Measurements from ENCODE around the gene ZNF652.
"Not testable (repeated sequence)": the region's sequence is repeated elsewhere in the genome, so short reads cannot be mapped to it uniquely, and the experiment has no call there.

ZNF652 gene

GRCh38 chr17:49298371-49298976 lies 63.6 kb downstream of the ZNF652 start:
- no peak for DNase-seq

DNA sequence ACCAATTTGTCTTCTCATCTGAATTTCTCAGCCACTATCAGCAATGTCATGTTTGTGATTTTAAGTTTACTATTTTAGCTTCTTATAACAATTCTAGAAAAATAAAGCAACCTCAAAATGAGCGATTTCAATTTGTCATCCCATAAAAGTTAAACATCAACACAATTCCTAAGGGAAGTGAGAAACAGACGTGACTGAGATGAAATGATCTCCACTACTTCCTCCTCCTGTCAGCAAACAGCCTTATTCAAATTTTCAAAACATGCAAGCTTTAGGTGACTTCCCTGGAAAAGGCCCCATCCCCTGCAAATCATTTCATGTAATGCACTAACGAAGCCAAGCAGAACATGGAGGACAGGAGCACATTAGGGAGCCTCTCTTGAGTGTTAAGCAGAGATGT lies 64.9 kb downstream of the ZNF652 start:
- no peak for DNase-seq

- no peak for DNase-seq
Observed at GRCh38 chr17:49294122-49294521, 67.9 kb downstream of the ZNF652 start.

DNA sequence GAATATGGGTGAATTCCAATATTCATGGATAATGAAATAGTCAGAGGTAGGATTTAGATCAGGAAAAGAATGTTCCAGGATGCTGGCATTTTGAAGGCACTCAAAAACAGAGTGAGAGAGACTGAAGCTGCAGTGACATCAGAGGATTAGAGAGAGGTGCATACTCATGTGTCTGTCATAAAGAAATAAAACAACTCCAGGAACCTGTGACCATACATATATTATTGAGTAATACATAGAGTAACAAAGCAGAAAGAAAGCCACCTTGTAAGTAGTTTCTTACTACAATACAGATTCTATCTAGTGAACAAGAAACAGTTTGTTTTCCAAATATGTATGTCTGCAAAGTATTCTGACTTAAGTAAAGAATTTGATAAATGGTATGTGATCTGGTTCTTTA lies 69.1 kb downstream of the ZNF652 start:
- DNase-seq, result no peak

- no peak for DNase-seq
Observed at GRCh38 chr17:49291929-49292328, 70.1 kb downstream of the ZNF652 start.

DNA sequence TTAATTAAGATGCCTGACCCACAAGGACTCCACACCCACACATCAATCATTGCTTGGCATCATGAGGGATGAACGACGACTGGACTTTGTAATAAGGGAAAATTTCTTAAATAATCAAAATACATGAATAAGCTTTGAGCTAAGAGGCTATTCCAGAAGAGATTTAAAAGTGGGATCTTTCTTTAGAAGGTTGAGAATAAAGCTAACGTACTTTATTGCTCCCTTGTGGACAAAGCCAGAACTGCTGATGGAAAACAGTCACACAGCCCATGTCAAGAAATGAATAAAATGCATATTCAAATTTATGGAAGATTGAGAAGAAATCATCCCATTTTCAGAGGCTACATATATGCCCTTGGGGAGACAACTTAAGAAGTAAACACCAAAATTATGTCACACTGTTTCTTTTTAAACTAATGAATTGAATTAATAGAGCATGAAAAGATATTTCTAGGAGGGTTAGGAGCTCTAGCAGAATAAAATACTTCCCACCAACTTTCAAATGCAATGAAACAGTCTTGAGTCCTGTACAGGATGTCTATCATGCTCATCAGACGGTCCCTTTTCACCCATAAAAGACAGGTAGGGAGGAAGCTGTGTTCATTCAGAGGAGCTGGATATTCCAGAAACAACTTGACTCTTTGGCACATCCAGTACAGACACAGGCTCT lies 71.2 kb downstream of the ZNF652 start:
- no peak for DNase-seq

DNA sequence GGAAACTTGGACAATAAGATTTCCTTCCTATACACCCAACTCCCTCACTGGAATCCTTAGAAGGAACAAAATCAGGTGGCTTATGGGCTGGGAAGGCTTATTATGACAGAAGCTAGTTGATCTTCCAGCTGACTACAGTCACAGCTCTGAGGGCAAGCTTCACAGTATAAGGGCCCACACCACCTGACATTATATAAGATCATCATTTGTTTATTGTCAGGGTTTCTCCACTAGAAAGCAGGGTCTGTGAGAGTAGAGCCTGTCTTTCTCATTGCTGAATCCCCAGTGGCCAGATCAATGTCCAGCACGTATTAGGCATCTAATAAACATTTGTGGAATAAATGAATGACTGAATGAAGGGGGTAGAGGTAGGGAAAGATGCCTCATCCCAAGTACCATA lies 73.7 kb downstream of the ZNF652 start:
- no peak for DNase-seq

DNA sequence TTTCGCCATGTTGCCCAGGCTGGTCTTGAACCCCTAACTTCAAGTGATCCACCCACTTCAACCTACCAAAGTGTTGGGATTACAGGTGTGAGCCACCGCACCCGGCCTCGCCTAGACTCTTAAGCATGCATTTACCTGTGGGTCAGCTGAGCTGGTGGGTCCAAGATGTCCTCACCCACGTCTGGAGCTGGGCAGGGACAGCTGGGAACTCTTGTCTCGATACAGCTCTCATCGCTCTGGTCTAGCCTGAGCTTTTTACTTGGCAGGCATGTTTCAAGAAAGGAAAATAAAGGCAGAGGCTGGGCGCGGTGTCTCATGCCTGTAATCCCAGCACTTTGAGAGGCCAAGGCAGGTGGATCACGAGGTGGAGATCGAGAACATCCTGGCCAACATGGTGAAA lies 74.6 kb downstream of the ZNF652 start:
- no peak for DNase-seq

DNA sequence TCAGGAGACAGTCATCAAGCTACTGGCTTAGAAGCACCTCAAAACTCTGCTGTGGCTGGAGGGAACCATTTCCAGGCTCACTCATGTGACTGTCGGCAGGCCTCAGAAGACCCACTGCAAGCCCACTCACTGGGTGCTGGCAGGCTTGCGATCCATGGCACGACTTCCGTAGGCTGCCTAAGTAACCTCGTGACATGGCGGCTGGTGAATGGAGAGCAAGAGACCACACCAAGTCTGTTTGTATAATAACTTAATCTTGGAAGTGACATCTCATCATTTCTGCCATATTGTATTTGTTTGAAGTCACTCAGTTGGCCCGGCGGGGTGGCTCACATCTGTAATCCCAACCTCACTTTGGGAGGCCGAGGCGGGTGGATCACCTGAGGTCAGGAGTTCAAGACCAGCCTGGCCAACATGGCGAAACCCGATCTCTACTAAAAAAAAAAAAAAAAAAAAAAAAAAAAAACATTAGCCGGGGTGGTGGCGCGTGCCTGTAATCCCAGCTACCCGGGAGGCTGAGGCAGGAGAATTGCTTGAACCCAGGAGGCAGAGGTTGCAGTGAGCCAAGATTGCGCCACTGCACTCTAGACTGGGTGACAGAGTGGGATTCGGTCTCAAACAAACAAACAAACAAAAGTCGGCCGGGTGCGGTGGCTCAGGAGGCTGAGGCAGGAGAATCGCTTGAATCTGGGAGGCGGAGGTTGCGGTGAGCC lies 75.6 kb downstream of the ZNF652 start:
- not testable (repeated sequence) for DNase-seq

DNA sequence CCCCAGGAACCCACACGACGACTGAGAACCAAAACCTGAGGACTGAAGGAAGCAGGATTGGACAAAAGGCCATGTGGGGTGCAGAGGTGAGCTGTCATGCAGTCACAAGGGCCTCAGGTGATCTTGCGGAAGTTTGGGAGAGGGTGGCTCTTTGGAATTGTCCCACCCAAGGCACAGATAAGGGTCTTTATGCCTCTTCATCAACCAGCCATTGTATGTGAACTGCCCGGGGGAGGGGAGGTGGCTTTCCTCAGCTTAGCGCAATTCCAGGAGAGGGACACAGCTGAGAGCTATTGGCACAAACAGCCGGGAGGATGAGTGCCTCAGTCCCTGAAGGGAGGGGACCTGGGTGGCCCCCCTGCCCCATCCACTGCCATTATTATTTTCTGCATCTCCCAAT lies 76.3 kb downstream of the ZNF652 start:
- DNase-seq, result no peak

GRCh38 chr17:49280918-49281317 lies 81.1 kb downstream of the ZNF652 start:
- no peak for DNase-seq

DNA sequence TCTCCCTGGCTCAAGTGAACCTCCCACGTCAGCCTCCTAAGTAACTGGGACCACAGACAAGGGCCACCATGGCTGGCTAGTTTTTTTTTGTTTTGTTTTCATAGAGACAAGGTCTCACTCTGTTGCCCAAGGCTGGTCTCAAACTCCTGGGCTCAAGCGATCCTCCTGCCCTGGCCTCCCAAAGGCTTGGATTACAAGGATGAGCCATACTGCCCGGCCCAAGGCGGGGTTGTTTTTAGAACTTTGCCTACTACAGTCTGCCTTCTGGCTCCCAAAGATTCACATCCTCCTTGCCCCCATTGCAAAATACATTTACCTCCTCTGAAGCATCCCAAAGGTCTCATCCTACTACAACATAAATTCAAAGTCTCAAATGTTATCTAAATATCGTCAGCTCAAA lies 82.0 kb downstream of the ZNF652 start:
- no peak for DNase-seq

DNA sequence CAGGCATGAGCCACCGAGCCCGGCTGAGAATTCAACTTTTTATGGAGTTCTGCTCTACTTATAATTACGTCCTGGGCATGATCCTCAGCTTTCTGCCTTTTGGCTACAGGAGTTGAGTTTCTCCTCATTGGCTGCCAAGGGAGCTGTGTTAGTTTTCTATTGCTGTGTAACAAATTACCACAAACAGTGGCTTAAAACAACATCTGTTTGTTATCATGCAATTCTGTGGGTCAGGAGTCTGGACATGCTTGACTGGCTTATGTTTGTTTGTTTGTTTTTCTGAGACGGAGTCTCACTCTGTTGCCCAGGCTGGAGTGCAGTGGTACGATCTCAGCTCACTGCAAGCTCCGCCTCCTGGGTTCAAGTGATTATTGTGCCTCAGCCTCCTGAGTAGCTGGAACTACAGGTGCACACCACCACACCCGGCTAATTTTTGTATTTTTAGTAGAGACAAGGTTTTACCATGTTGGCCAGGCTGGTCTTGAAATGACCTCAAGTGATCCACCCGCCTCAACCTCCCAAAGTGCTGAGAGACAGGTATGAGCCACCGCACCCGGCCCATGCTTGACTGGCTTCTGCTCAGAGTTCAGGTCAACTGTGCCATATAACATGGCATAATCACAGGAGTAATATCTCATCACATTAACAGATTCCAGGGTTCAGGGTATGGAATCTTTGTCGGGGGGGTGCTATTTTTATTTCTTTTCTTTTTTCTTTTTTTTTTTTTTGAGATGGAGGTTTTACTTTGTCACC lies 82.6 kb downstream of the ZNF652 start:
- not testable (repeated sequence) for DNase-seq

DNA sequence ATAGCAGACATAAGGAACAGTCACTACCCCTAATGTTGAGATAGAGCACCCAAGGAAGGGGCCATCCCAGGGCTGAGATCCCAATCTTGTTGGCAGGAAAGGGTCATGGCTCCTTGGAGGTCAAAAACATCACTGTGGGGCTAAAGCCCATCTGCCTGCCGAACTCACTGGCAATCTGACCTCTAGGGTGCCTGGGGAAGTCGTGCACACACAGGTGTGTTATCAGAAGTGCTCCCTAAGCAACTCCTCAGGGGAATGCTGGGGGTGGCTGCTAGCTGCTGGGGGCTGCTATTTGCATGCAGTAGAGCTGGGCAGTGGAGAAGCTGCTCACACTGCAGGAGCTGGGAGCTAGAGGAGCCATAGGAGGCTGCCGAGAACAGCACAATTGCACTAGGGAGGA lies 84.0 kb downstream of the ZNF652 start:
- DNase-seq, result no peak

DNA sequence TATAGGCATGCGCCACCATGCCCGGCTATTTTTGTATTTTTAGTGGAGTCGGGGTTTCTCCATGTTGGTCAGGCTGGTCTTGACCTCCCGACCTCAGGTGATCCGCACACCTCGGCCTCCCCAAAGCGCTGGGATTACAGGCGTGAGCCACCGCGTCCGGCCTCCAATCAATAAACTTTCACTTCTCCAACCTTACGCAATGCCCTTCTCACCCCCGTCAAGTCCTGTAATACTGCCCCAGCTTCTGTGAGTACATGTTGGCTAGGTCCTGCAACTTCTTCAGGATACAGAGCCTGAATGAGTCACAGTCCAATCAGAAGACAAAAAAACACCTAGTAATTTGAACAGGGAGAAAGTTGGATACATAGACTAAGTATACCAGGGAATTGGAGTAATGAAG lies 84.4 kb downstream of the ZNF652 start:
- no peak for DNase-seq

DNA sequence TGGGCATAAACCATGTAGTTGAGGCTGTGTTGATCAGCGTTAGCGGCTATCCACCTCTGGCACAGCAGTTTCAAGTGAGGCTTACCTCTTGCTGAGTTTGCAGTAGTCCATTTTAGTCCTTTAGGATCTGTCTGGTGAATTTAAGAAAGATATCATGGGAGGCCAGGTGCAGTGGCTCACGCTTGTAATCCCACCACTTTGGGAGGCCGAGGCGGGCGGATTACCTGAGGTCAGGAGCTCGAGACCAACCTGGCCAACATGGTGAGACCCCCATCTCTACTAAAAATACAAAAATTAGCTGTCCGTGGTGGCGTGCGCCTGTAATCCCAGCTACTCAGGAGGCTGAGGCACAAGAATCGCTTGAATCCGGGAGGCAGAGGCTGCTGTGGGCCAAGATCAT lies 86.1 kb downstream of the ZNF652 start:
- DNase-seq, result not testable (repeated sequence)

GRCh38 chr17:49269356-49269755 lies 92.7 kb downstream of the ZNF652 start:
- DNase-seq, result no peak

DNA sequence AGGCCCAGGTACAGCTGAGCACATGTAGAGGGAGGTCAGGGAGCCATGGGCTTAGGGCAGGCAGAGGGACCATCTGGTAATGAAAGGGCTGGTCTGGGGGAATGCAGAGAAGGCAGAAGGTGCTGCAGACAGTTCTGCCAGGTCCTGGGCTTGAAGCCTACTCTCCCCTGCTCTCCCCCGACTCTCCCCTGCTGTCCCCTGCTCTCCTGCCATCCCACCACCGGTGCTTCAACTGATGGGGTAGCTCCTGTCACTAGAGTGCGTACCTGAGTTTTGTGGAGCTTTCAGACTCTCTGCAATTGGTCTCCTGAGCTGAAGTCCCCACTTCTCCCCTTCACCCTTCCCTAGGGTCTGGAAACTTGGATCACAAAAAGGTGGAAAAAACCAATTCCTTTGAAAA lies 94.1 kb downstream of the ZNF652 start:
- DNase-seq, result no peak

DNA sequence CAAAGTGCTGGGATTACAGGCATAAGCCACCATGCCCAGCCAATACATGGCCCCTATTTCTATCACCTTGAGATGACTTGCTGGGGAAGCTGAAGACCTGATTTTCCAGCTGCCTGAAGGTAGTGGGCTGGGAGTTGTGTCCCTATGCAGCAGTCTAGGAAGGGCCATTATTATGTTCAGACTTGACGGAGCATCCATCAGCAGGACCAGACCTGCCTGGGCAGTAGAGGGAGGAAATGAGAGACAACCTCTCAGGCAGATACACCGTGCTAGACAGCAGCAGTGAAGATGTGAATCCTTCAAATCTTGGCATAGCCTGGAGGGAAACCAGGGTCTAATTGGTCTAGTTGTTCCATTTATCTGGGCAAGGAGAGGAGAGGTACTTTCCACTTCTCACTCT lies 95.8 kb downstream of the ZNF652 start:
- DNase-seq, result no peak

DNA sequence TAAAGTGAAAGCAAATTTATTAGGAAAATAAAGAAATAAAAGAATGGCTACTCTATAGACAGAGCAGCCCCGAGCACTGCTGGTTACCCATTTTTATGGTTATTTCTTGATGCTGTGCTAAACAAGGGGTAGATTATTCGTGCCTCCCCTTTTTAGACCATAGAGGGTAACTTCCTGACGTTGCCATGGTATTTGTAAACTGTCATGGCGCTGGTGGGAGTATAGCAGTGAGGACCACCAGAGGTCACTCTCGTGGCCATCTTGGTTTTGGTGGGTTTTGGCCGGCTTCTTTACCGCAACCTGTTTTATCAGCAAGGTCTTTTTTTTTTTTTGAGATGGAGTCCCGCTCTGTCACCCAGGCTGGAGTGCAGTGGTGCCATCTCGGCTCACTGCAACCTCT lies 100.5 kb downstream of the ZNF652 start:
- not testable (repeated sequence) for DNase-seq

DNA sequence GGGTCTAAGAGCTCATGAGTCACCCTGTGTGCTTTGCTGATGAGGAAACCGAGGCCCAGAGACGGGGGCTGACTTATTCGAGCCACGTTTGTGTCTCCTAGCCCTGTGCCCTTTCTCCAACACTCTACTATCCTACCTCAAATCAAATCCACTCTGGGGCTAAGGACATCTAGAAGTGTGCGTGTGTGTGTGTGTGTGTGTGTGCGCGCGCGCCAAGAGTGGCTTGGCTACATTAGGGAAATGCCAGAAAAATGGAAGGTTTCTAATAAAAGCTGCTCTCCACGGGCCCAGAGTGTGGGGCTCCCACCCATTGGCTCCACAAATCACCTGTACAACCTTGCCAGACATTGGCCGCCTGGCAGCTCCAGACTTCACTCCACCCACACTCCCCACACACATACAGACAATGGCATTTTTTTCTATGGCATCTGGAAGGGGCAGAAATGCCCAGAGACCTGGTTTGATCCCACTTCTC lies 101.2 kb downstream of the ZNF652 start:
- no peak for DNase-seq

GRCh38 chr17:49260011-49260816 lies 101.8 kb downstream of the ZNF652 start:
- DNase-seq, result no peak

DNA sequence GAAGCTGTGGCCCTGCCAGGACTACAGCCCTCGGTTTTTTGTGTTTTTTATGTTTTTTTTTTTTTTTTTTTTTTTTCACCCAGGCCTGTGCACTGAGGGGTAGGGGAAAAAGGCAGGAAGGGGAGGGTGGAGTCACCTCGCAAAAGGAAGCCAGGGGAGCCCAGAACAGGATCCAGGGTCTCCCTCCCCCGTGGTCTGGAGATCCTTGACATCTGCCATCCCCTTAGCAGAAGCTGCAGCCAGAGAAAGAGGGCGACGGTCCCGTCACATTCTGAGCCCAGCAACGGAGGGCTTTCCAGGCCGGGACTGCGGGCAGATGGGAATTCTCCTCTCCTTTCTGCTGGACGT lies 102.4 kb downstream of the ZNF652 start:
- no peak for DNase-seq
